Hepatocyte (in vitro differentiated cells): ENCODE results near the gene PTPRM. TPM values are rescaled to one million over a fixed set of nuclear protein-coding genes. Genes with fewer than 3 reads are reported as not detected.

Experiments
- DNase-seq: peaks from one replicate; pipeline ENCODE4 v3.0.0-alpha.2; 2016; ENCODE audit warnings: low spot score
- H2AFZ ChIP-seq: fragments of 200-600 bp; sonication (generic); 2 replicates; pipeline ENCODE4 v1.6.0; 2016; ENCODE audit warnings: antibody characterized with exemption, mild to moderate bottlenecking
- H3K27ac ChIP-seq: fragments of 200-600 bp; sonication (generic); 2 replicates; pipeline ENCODE4 v1.5.1; 2016; ENCODE audit warnings: mild to moderate bottlenecking
- H3K27me3 ChIP-seq: fragments of 200-600 bp; sonication (generic); 2 replicates; pipeline ENCODE4 v1.6.1; 2016
- H3K36me3 ChIP-seq: fragments of 200-600 bp; sonication (generic); replicated peaks from 2 replicates; pipeline ENCODE4 v1.5.1; 2016; ENCODE audit warnings: low read depth; ENCODE audit not compliant: insufficient read depth
- H3K4me1 ChIP-seq: fragments of 200-600 bp; sonication (generic); 2 replicates; pipeline ENCODE4 v1.5.1; 2016; ENCODE audit warnings: mild to moderate bottlenecking, moderate library complexity; ENCODE audit not compliant: insufficient read depth
- H3K4me2 ChIP-seq: fragments of 200-600 bp; sonication (generic); 2 replicates; pipeline ENCODE4 v1.6.0; 2016
- H3K4me3 ChIP-seq: fragments of 200-600 bp; sonication (generic); 2 replicates; pipeline ENCODE4 v1.5.1; 2016; ENCODE audit warnings: mild to moderate bottlenecking
- H3K79me2 ChIP-seq: fragments of 200-600 bp; sonication (generic); 2 replicates; pipeline ENCODE4 v1.6.0; 2017; ENCODE audit warnings: mild to moderate bottlenecking
- H3K9me2 ChIP-seq: fragments of 200-600 bp; sonication (generic); replicated peaks from 2 replicates; pipeline ENCODE4 v1.6.0; 2017; ENCODE audit warnings: mild to moderate bottlenecking; ENCODE audit not compliant: insufficient read depth
- H3K9me3 ChIP-seq: fragments of 200-600 bp; sonication (generic); 2 replicates; pipeline ENCODE4 v1.5.1; 2016; ENCODE audit warnings: low read depth, mild to moderate bottlenecking
- H4K20me1 ChIP-seq: fragments of 200-600 bp; sonication (generic); 2 replicates; pipeline ENCODE4 v1.6.0; 2016; ENCODE audit warnings: mild to moderate bottlenecking; ENCODE audit not compliant: insufficient read depth, poor library complexity, severe bottlenecking
- EZH2 ChIP-seq: fragments of 200-600 bp; sonication (generic); IDR thresholded peaks from 2 replicates; pipeline ENCODE4 v1.6.1; 2016; ENCODE audit warnings: antibody characterized with exemption, mild to moderate bottlenecking, borderline replicate concordance
- EZH2phosphoT487 ChIP-seq: fragments of 200-600 bp; sonication (generic); IDR thresholded peaks from one replicate; pipeline ENCODE4 v1.6.1; 2018; ENCODE audit warnings: antibody characterized with exemption, mild to moderate bottlenecking, low read depth, moderate library complexity; ENCODE audit not compliant: unreplicated experiment, severe bottlenecking
- WGBS: methylation state at CpG from one replicate; pipeline ENCODE4 v1.1.6; 2016; ENCODE audit warnings: low lambda C conversion rate; ENCODE audit errors: missing lambda C conversion rate; 5-methylcytosine and 5-hydroxymethylcytosine counted together
- polyA plus RNA-seq: library from polyadenylated mRNA; unstranded; fragments of >200 nt; fragmentation: Nextera tagmentation; extraction: Ambion mirVana; gene quantifications from 2 replicates; pipeline ENCODE4 v1.2.1, GENCODE V29; 2016
- total RNA-seq: library from RNA; depleted of rRNA; stranded (reverse); fragments of >200 nt; gene quantifications from 2 replicates; pipeline ENCODE4 v1.2.3, GENCODE V29; 2014
- TF ChIP-seq, protein P1 (sequence below): fragments of 200-600 bp; sonication (generic); IDR thresholded peaks from 2 replicates; pipeline ENCODE4 v1.5.1; 2016; ENCODE audit warnings: antibody characterized with exemption, mild to moderate bottlenecking; ENCODE audit not compliant: poor library complexity

The PTPRM gene
- total and polyA plus RNA-seq, 2 experiments from 2014 or later: 26.1 to 47.4 TPM

DNA sequence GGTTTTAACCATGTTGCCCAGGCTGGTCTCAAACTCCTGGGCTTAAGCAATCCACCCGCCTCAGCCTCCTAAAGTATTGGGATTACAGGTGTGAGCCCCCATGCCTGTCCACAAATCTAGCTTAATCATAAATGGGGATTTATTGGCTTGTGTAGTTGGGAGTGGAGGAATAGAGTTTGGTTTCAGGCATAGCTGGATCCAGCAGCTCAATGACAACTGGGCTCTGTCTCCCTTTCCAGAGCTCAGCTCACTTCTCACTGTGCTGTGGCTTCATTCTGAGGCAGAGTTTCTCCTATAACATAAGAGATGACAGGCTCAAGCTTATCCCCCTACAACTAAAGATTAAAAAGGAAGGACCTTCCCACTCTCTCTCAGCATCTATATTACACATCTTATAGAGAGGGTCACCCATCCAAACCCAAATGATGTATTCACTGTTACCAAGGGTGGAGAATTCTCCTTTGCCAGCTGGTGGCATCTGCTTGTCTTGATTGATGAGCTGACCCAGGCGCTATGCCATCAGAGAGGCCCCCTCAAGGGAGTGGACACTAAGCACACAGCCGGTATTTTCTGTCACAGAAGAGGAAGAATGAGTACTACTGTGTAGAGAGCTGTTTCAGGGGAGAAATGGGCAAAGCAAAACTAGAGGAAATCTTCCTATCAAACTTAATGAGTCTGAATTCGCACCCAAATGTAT is 280.4 kb downstream of the PTPRM start:
- H2AFZ ChIP-seq: no peak overlapping the region
- H3K27me3 ChIP-seq: no peaks in the 10 kb centered on the region
- TF ChIP-seq EZH2phosphoT487: no peak
- TF ChIP-seq, protein P1, sequence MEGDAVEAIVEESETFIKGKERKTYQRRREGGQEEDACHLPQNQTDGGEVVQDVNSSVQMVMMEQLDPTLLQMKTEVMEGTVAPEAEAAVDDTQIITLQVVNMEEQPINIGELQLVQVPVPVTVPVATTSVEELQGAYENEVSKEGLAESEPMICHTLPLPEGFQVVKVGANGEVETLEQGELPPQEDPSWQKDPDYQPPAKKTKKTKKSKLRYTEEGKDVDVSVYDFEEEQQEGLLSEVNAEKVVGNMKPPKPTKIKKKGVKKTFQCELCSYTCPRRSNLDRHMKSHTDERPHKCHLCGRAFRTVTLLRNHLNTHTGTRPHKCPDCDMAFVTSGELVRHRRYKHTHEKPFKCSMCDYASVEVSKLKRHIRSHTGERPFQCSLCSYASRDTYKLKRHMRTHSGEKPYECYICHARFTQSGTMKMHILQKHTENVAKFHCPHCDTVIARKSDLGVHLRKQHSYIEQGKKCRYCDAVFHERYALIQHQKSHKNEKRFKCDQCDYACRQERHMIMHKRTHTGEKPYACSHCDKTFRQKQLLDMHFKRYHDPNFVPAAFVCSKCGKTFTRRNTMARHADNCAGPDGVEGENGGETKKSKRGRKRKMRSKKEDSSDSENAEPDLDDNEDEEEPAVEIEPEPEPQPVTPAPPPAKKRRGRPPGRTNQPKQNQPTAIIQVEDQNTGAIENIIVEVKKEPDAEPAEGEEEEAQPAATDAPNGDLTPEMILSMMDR: no peak
- no peak for TF ChIP-seq EZH2
- peaks cover 13% of the 10 kb centered on the region for H3K9me3 ChIP-seq
- no peak for DNase-seq
- peaks cover 5% of the 10 kb centered on the region for H3K79me2 ChIP-seq
- 86% methylated on average over 4 of the region's 4 CpGs for WGBS
- H3K4me1 ChIP-seq: no peaks in the 10 kb centered on the region
- no peak overlapping the region for H3K4me3 ChIP-seq
- no peak overlapping the region for H3K27ac ChIP-seq
- no peaks in the 10 kb centered on the region for H3K36me3 ChIP-seq
- no peak overlapping the region for H3K4me2 ChIP-seq
- H4K20me1 ChIP-seq: no peaks in the 10 kb centered on the region
- H3K9me2 ChIP-seq: no peaks in the 10 kb centered on the region

DNA sequence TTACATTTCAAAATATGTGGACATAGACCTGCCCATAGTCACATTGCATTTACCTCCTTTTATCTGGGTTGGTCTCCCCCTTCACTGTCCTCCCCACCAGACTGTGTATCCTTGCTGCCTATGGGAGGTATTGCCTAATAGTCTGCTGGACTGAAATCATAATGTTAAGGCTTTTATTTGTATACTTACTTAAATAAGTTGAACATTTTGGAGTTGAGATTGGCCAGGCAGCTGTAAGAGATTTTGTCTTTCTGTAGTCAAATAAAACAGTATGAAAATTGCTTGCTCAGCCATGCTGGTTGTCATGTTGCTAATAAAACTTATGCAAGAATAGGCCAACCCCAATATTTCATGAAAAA is 280.9 kb downstream of the PTPRM start:
- TF ChIP-seq, protein P1: no peak
- no peak for TF ChIP-seq EZH2
- TF ChIP-seq EZH2phosphoT487: no peak
- Histone ChIP-seq H3K9me3 (peaks cover 13% of the 10 kb centered on the region), H4K20me1 (no peaks in the 10 kb centered on the region), H3K4me3 (no peak overlapping the region), H3K4me2 (no peak overlapping the region), H3K27ac (no peak overlapping the region), H3K36me3 (no peaks in the 10 kb centered on the region), H2AFZ (no peak overlapping the region), H3K4me1 (no peaks in the 10 kb centered on the region), H3K27me3 (no peaks in the 10 kb centered on the region), H3K79me2 (peaks cover 5% of the 10 kb centered on the region), H3K9me2 (no peaks in the 10 kb centered on the region)
- no peak for DNase-seq

DNA sequence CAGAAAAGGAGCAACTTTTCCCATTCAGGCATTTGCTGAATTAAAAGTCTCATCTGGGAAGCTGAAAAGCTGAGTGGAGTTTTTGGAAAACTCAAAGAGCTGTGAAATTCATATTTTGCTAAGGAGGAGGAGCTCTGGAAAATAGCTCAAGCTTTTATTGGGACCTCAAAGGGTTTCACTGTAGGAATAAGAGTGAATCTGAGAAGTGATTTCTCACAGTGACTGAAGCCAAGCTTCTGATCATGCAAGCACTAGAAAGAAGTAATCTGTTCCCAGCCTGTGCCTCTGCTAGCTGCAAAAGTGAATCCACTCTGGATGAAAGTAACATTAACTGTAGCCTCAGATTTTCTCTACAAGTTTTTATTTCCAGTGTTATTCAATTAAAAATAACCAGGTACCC is 283.3 kb downstream of the PTPRM start:
- Histone ChIP-seq H3K9me2 (no peaks in the 10 kb centered on the region), H4K20me1 (no peaks in the 10 kb centered on the region), H3K4me3 (no peak overlapping the region), H3K9me3 (peaks cover 4% of the 10 kb centered on the region), H3K4me2 (no peak overlapping the region), H3K27me3 (no peaks in the 10 kb centered on the region), H2AFZ (no peak overlapping the region), H3K36me3 (no peaks in the 10 kb centered on the region), H3K27ac (no peak overlapping the region), H3K79me2 (no peaks in the 10 kb centered on the region), H3K4me1 (no peaks in the 10 kb centered on the region)
- DNase-seq: no peak
- TF ChIP-seq EZH2phosphoT487: no peak
- TF ChIP-seq, protein P1: no peak
- no peak for TF ChIP-seq EZH2
